GM19467 (cell line): ENCODE results near the gene DDX4.
"Not testable (repeated sequence)": the region's sequence is repeated elsewhere in the genome, so short reads cannot be mapped to it uniquely, and the experiment has no call there.

Source experiments
- ATAC-seq: cut with Tn5 transposase; IDR thresholded peaks from one replicate; pipeline ENCODE4 v1.9.1; 2021; ENCODE audit warnings: mild to moderate bottlenecking, moderate library complexity; ENCODE audit not compliant: unreplicated experiment

Gene DDX4

GRCh38 chr5:55737793-55738192 is at the start of gene DDX4:
Gene DDX4 (plus strand): TSS chr5:55738061. CDS start chr5:55738964, 903 bp downstream.
- no peak for ATAC-seq

GRCh38 chr5:55691265-55692105 is 46.4 kb upstream of the DDX4 start:
- no peak for ATAC-seq

GRCh38 chr5:55692106-55692417 is 45.8 kb upstream of the DDX4 start:
- no peak for ATAC-seq

- no peak for ATAC-seq
Observed at GRCh38 chr5:55692509-55692908, 45.4 kb upstream of the DDX4 start.

GRCh38 chr5:55694152-55694830 is 43.6 kb upstream of the DDX4 start:
- no peak for ATAC-seq

- not testable (repeated sequence) for ATAC-seq
Observed at GRCh38 chr5:55696704-55697103, 41.2 kb upstream of the DDX4 start.

GRCh38 chr5:55699041-55699688 is 38.7 kb upstream of the DDX4 start:
- ATAC-seq = no peak

GRCh38 chr5:55700745-55701144 is 37.1 kb upstream of the DDX4 start:
- ATAC-seq = no peak

GRCh38 chr5:55701462-55702103 is 36.3 kb upstream of the DDX4 start:
- ATAC-seq = no peak

- ATAC-seq = no peak
Observed at GRCh38 chr5:55702598-55703345, 35.1 kb upstream of the DDX4 start.

GRCh38 chr5:55706230-55706629 is 31.6 kb upstream of the DDX4 start:
- no peak for ATAC-seq

- no peak for ATAC-seq
Observed at GRCh38 chr5:55708732-55709131, 29.1 kb upstream of the DDX4 start.

- no peak for ATAC-seq
Observed at GRCh38 chr5:55711507-55712022, 26.3 kb upstream of the DDX4 start.

GRCh38 chr5:55712023-55712859 is 25.6 kb upstream of the DDX4 start, which contains the start of gene SLC38A9:
Gene SLC38A9 (minus strand): TSS chr5:55712324. CDS start chr5:55697958, 14,366 bp downstream.
- ATAC-seq = peak; percentile 99

GRCh38 chr5:55713871-55714270 is 24.0 kb upstream of the DDX4 start:
- no peak for ATAC-seq

GRCh38 chr5:55714339-55714738 is 23.5 kb upstream of the DDX4 start:
- ATAC-seq = no peak

- ATAC-seq = no peak
Observed at GRCh38 chr5:55714749-55715148, 23.1 kb upstream of the DDX4 start.

GRCh38 chr5:55715519-55716078 is 22.3 kb upstream of the DDX4 start:
- no peak for ATAC-seq

GRCh38 chr5:55719026-55719425 is 18.8 kb upstream of the DDX4 start:
- ATAC-seq = not testable (repeated sequence)
